Ecto neural progenitor cell (in vitro differentiated cells): Measurements from ENCODE around the gene NIPAL3.
"Not testable (repeated sequence)": the region's sequence is repeated elsewhere in the genome, so short reads cannot be mapped to it uniquely, and the experiment has no call there.

Experiments used
- DNase-seq: peaks from one replicate; pipeline ENCODE4 v3.0.0-alpha.2; 2018; ENCODE audit warnings: low spot score

NIPAL3 gene

GRCh38 chr1:24491577-24492360, 76.2 kb downstream of the NIPAL3 start:
- DNase-seq = no peak

GRCh38 chr1:24492935-24493334, 77.3 kb downstream of the NIPAL3 start:
- not testable (repeated sequence) for DNase-seq

GRCh38 chr1:24493785-24494184, 78.2 kb downstream of the NIPAL3 start:
- DNase-seq = no peak

GRCh38 chr1:24498589-24498988, 83.0 kb downstream of the NIPAL3 start:
- DNase-seq = no peak

GRCh38 chr1:24500448-24501048, 84.9 kb downstream of the NIPAL3 start:
- no peak for DNase-seq

GRCh38 chr1:24501371-24502064, 85.9 kb downstream of the NIPAL3 start:
- no peak for DNase-seq

GRCh38 chr1:24502065-24502708, 86.6 kb downstream of the NIPAL3 start:
- DNase-seq = no peak

GRCh38 chr1:24502709-24503058, 87.1 kb downstream of the NIPAL3 start, which contains the start of gene RCAN3:
Gene RCAN3 (plus strand): TSS chr1:24502836. CDS start chr1:24514373, 11,537 bp downstream.
- DNase-seq = peak; percentile 88

GRCh38 chr1:24503059-24503751, 87.6 kb downstream of the NIPAL3 start:
- peak; percentile 52 for DNase-seq

- no peak for DNase-seq
Observed at GRCh38 chr1:24503870-24504523, 88.4 kb downstream of the NIPAL3 start.

- no peak for DNase-seq
Observed at GRCh38 chr1:24504560-24504959, 89.0 kb downstream of the NIPAL3 start.

GRCh38 chr1:24505816-24506215, 90.2 kb downstream of the NIPAL3 start:
- DNase-seq = no peak

- DNase-seq = no peak
Observed at GRCh38 chr1:24506691-24507381, 91.2 kb downstream of the NIPAL3 start.

- DNase-seq = no peak
Observed at GRCh38 chr1:24507405-24507804, 91.8 kb downstream of the NIPAL3 start.

GRCh38 chr1:24508911-24509310, 93.3 kb downstream of the NIPAL3 start:
- no peak for DNase-seq

- no peak for DNase-seq
Observed at GRCh38 chr1:24513706-24514105, 98.1 kb downstream of the NIPAL3 start.

GRCh38 chr1:24514946-24515345, 99.3 kb downstream of the NIPAL3 start:
- DNase-seq = no peak

- not testable (repeated sequence) for DNase-seq
Observed at GRCh38 chr1:24515671-24516209, 100.1 kb downstream of the NIPAL3 start.

GRCh38 chr1:24516506-24516905, 100.9 kb downstream of the NIPAL3 start:
- no peak for DNase-seq

- DNase-seq = no peak
Observed at GRCh38 chr1:24517898-24518297, 102.3 kb downstream of the NIPAL3 start.
